ENCODE data around the gene IFITM10.

Gene IFITM10

DNA sequence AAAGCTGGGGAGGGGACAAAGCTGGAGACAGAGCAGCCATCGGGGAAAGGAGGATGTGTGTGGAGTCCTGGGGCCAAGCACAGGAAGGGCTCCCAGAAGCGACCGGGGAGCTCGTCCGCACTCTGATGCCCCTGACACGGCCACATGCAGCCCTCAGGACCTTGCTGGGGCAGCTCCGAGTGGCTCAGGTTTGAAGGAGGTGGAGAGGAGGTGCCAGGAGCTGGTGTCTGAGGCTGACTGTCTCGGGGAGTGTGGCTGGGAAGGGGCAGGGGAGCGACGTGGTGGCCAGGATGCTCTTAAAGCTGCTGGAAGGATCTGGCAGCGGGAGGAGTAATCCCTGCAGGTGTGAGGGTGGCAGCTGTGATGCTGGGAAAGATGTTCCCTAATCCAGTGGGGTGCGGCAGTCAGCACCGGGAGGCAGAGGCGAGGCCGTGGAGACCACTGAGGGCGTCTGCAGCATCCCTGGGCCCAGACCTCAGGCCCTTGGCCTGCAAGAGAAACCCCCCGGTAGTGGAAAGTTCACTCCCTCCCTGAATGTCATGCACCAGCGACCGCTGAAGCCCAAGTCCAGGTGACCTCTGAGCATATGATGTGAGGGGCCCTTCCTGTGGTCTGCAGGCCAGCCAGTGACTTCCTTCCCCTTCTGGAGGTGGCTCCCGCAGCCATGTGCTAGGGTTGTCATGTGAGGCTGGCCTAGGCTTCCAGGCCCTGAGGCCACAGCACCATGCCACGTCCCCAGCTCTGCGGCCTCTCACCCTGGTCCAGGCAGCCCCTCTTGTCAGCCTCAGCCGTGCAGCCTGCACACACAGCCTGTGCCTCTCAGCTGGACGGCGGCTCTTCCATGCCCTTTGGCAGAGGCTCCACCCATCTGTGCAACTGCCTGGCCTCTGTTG lies 30.6 kb upstream of the IFITM10 start:
- ATAC-seq: no peak

DNA sequence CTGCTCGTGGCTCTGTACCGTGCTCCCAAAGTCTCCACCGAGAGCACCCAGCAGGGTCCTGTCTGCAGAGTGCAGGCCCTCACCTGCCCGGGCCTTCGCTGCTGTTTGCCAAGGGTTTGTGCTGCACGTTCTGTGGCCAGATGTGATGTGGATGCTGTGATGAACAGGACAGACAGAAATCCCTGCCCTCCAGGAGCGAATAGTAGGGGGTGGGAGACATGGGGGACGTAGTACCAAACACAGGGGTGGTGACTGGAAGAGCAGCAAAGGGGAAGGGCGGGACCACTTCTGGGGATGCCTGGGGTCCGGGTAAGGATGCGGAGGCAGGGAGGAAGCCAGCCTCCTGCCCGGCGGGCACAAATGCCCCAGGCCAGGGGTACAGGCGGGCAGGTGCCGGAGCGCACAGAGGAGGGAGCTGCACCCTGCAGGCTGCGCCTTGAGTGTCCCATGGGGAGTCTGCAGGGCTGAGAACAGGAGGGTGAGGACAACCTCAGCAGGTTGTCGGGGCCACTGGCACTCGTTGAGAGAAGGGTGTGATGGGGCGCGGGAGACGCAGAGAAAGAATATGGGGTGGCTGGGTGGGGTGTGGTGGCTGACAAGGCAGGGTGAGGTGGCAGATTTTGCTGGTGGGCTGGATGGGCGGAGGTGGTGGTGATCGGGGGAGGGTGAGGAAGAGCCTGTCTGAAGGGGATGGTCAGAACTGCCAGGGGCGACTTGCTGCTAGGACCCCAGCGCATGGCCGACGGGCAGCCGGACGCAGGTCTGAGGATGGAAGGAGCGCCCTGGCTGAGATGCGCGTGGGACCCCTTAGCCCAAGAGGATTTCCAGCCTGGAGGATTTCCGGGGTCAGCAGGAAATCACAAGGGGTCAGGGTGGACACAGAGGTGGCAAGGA lies 29.7 kb upstream of the IFITM10 start:
- ATAC-seq: no peak
- no peak for TF ChIP-seq ARNTL (CRISPR knock-in tag; IDR thresholded peaks at IDR 0.05; ENCODE audit: borderline replicate concordance, low read depth)
- TF ChIP-seq BACH2 (CRISPR knock-in tag; IDR thresholded peaks at IDR 0.05; ENCODE audit: borderline replicate concordance): no peak
- no peak for TF ChIP-seq ZFP30 (CRISPR knock-in tag; IDR thresholded peaks at IDR 0.05)
- no peak for TF ChIP-seq ZFP3 (CRISPR knock-in tag; IDR thresholded peaks at IDR 0.05)
- TF ChIP-seq, protein P1, sequence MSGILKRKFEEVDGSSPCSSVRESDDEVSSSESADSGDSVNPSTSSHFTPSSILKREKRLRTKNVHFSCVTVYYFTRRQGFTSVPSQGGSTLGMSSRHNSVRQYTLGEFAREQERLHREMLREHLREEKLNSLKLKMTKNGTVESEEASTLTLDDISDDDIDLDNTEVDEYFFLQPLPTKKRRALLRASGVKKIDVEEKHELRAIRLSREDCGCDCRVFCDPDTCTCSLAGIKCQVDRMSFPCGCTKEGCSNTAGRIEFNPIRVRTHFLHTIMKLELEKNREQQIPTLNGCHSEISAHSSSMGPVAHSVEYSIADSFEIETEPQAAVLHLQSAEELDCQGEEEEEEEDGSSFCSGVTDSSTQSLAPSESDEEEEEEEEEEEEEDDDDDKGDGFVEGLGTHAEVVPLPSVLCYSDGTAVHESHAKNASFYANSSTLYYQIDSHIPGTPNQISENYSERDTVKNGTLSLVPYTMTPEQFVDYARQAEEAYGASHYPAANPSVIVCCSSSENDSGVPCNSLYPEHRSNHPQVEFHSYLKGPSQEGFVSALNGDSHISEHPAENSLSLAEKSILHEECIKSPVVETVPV (CRISPR knock-in tag; IDR thresholded peaks at IDR 0.05): no peak
- TF ChIP-seq ISL1 (CRISPR knock-in tag; IDR thresholded peaks at IDR 0.05): no peak
- no peak for TF ChIP-seq ZNF8 (CRISPR knock-in tag; IDR thresholded peaks at IDR 0.05)
- TF ChIP-seq PPARA (CRISPR knock-in tag; IDR thresholded peaks at IDR 0.05; ENCODE audit: borderline replicate concordance): no peak
- TF ChIP-seq ZNF565 (CRISPR knock-in tag; conservative IDR thresholded peaks at IDR 0.05; ENCODE audit: low read depth): no peak
- TF ChIP-seq RARB (CRISPR knock-in tag; IDR thresholded peaks at IDR 0.05): no peak
- TF ChIP-seq, protein P2, sequence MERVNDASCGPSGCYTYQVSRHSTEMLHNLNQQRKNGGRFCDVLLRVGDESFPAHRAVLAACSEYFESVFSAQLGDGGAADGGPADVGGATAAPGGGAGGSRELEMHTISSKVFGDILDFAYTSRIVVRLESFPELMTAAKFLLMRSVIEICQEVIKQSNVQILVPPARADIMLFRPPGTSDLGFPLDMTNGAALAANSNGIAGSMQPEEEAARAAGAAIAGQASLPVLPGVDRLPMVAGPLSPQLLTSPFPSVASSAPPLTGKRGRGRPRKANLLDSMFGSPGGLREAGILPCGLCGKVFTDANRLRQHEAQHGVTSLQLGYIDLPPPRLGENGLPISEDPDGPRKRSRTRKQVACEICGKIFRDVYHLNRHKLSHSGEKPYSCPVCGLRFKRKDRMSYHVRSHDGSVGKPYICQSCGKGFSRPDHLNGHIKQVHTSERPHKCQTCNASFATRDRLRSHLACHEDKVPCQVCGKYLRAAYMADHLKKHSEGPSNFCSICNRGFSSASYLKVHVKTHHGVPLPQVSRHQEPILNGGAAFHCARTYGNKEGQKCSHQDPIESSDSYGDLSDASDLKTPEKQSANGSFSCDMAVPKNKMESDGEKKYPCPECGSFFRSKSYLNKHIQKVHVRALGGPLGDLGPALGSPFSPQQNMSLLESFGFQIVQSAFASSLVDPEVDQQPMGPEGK (CRISPR knock-in tag; IDR thresholded peaks at IDR 0.05; ENCODE audit: borderline replicate concordance): no peak
- no peak for TF ChIP-seq TCF4 (CRISPR knock-in tag; IDR thresholded peaks at IDR 0.05; ENCODE audit: borderline replicate concordance)
- TF ChIP-seq OSR1 (CRISPR knock-in tag; IDR thresholded peaks at IDR 0.05): no peak

More for the DNA sequence above, 30.6 kb upstream of the IFITM10 start:
- TF ChIP-seq SNAI2 (CRISPR knock-in tag; IDR thresholded peaks at IDR 0.05): no peak
- TF ChIP-seq GLIS3 (CRISPR knock-in tag; IDR thresholded peaks at IDR 0.05): no peak
- TF ChIP-seq, protein P3, sequence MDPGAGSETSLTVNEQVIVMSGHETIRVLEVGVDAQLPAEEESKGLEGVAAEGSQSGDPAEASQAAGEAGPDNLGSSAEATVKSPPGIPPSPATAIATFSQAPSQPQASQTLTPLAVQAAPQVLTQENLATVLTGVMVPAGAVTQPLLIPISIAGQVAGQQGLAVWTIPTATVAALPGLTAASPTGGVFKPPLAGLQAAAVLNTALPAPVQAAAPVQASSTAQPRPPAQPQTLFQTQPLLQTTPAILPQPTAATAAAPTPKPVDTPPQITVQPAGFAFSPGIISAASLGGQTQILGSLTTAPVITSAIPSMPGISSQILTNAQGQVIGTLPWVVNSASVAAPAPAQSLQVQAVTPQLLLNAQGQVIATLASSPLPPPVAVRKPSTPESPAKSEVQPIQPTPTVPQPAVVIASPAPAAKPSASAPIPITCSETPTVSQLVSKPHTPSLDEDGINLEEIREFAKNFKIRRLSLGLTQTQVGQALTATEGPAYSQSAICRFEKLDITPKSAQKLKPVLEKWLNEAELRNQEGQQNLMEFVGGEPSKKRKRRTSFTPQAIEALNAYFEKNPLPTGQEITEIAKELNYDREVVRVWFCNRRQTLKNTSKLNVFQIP (CRISPR knock-in tag; IDR thresholded peaks at IDR 0.05; ENCODE audit: borderline replicate concordance, low read depth): no peak
- no peak for TF ChIP-seq ZC3H10 (CRISPR knock-in tag; IDR thresholded peaks at IDR 0.05)
- TF ChIP-seq OSR1 (CRISPR knock-in tag; IDR thresholded peaks at IDR 0.05): no peak
- no peak for TF ChIP-seq ZNF70 (CRISPR knock-in tag; IDR thresholded peaks at IDR 0.05)
- no peak for TF ChIP-seq ESRRG (CRISPR knock-in tag; IDR thresholded peaks at IDR 0.05)
- TF ChIP-seq PPARA (CRISPR knock-in tag; IDR thresholded peaks at IDR 0.05; ENCODE audit: borderline replicate concordance): no peak
- no peak for TF ChIP-seq ARNTL (CRISPR knock-in tag; IDR thresholded peaks at IDR 0.05; ENCODE audit: borderline replicate concordance, low read depth)
- no peak for TF ChIP-seq BACH2 (CRISPR knock-in tag; IDR thresholded peaks at IDR 0.05; ENCODE audit: borderline replicate concordance)
- TF ChIP-seq TSHZ2 (CRISPR knock-in tag; IDR thresholded peaks at IDR 0.05): no peak
- TF ChIP-seq ZFP3 (CRISPR knock-in tag; IDR thresholded peaks at IDR 0.05): no peak
- TF ChIP-seq TCF4 (CRISPR knock-in tag; IDR thresholded peaks at IDR 0.05; ENCODE audit: borderline replicate concordance): no peak
- TF ChIP-seq, protein P2 (CRISPR knock-in tag; IDR thresholded peaks at IDR 0.05; ENCODE audit: borderline replicate concordance): no peak
- TF ChIP-seq CREB5 (CRISPR knock-in tag; IDR thresholded peaks at IDR 0.05; ENCODE audit: low read depth): no peak
- no peak for TF ChIP-seq ISL1 (CRISPR knock-in tag; IDR thresholded peaks at IDR 0.05)
